Endothelial cell of umbilical vein (primary cell): Measurements from ENCODE around the gene FREM1. TPM values are rescaled to one million over a fixed set of nuclear protein-coding genes. Genes with fewer than 3 reads are reported as not detected.

Experiments used
- BruUV-seq: library from RNA; stranded (reverse); fragments of 400-500 nt; replicated peaks from 2 replicates; lab custom pipeline; 2021; lab: Mats Ljungman, UMichigan
- CTCF ChIA-PET: fragments of 300-600, 350-600 bp; sonication (Branson Sonifier 250); formaldehyde crosslinking; loops from one replicate; lab custom pipeline; 2021; ENCODE audit warnings: antibody characterized with exemption, inconsistent platforms; lab: Charles Lee
- POLR2A ChIA-PET: fragments of 300-600, 350-600 bp; sonication (Branson Sonifier 250); formaldehyde crosslinking; loops from one replicate; lab custom pipeline; 2021; ENCODE audit warnings: antibody characterized with exemption, inconsistent platforms; lab: Charles Lee
- DNase-seq: peaks from one replicate; pipeline ENCODE4 v3.0.0-alpha.2; 2011; ENCODE audit warnings: low read depth, low spot score
- FAIRE-seq: peaks from 2 replicates; lab custom pipeline; 2011; peaks lifted over from hg19 to GRCh38; lab: Jason Lieb, UNC
- H2AFZ ChIP-seq: 2 replicates; pipeline ENCODE4 v1.6.0; 2012; ENCODE audit warnings: low read depth, low read length, control low read depth, inconsistent platforms
- H3K27ac ChIP-seq: 2 replicates; pipeline ENCODE4 v1.5.1; 2011; ENCODE audit warnings: low read depth, mild to moderate bottlenecking, control low read depth, low read length, moderate library complexity; ENCODE audit not compliant: insufficient read depth
- H3K27me3 ChIP-seq, 2 experiments: 2 replicates each; pipeline versions ENCODE4 v1.6.0 to v1.6.1; 2011; ENCODE audit warnings: low read length in 2 of 2, mixed read lengths in 1 of 2; ENCODE audit not compliant: control insufficient read depth in 2 of 2, insufficient read depth in 2 of 2
- H3K36me3 ChIP-seq, 2 experiments: 2 replicates in 1 of 2; 3 replicates in 1 of 2; pipeline ENCODE4 v1.5.1; 2011; ENCODE audit warnings: low read length in 2 of 2, mild to moderate bottlenecking in 1 of 2, moderate library complexity in 1 of 2; ENCODE audit not compliant: control insufficient read depth in 2 of 2, insufficient read depth in 2 of 2; ENCODE audit errors: extremely low read depth in 1 of 2
- H3K4me1 ChIP-seq: 3 replicates; pipeline ENCODE4 v1.5.1; 2011; ENCODE audit warnings: mild to moderate bottlenecking, low read length; ENCODE audit not compliant: control insufficient read depth, insufficient read depth; ENCODE audit errors: extremely low read depth
- H3K4me2 ChIP-seq: 2 replicates; pipeline ENCODE4 v1.6.1; 2011; ENCODE audit warnings: low read length, control low read depth, mixed read lengths; ENCODE audit not compliant: insufficient read depth
- H3K4me3 ChIP-seq, 3 experiments: fragments of 200-600 bp in 1 of 3; sonication (generic), shearing (Covaris generic) in 1 of 3; replicated peaks in 1 of 3; 2 replicates each; pipeline ENCODE4 v1.5.1; 2011 to 2016; ENCODE audit warnings: control low read depth in 3 of 3, low read length in 3 of 3, mild to moderate bottlenecking in 2 of 3, inconsistent platforms in 1 of 3, low read depth in 1 of 3, moderate library complexity in 1 of 3; ENCODE audit not compliant: insufficient read depth in 1 of 3
- H3K79me2 ChIP-seq: 2 replicates; pipeline ENCODE4 v1.6.0; 2012; ENCODE audit warnings: low read length, inconsistent platforms; ENCODE audit not compliant: control insufficient read depth, insufficient read depth
- H3K9ac ChIP-seq: replicated peaks from 2 replicates; pipeline ENCODE3; 2011; ENCODE audit warnings: low read length, control low read depth; ENCODE audit not compliant: insufficient read depth; ENCODE audit errors: extremely low read depth
- H3K9me1 ChIP-seq: replicated peaks from 3 replicates; pipeline ENCODE4 v1.6.0; 2011; ENCODE audit warnings: mild to moderate bottlenecking, low read length; ENCODE audit not compliant: control insufficient read depth, insufficient read depth; ENCODE audit errors: extremely low read depth
- H3K9me3 ChIP-seq: replicated peaks from 2 replicates; pipeline ENCODE4 v1.5.1; 2012; ENCODE audit warnings: low read length, inconsistent platforms; ENCODE audit not compliant: control insufficient read depth, insufficient read depth
- H4K20me1 ChIP-seq: replicated peaks from 2 replicates; pipeline ENCODE3; 2011; ENCODE audit warnings: mild to moderate bottlenecking, low read length; ENCODE audit not compliant: control insufficient read depth, insufficient read depth; ENCODE audit errors: extremely low read depth
- CTCF ChIP-seq, 2 donors: IDR thresholded peaks; 1 replicate in 1 of 2; 2 replicates in 1 of 2; pipeline ENCODE4 v1.5.1; 2011; ENCODE audit warnings: low read length in 2 of 2, mild to moderate bottlenecking in 2 of 2, moderate library complexity in 2 of 2, control low read depth in 1 of 2, inconsistent platforms in 1 of 2, low read depth in 1 of 2; ENCODE audit not compliant: insufficient read depth in 1 of 2; ENCODE audit errors: extremely low read depth in 1 of 2
- EZH2 ChIP-seq: IDR thresholded peaks from 2 replicates; pipeline ENCODE4 v1.6.1; 2012; ENCODE audit warnings: borderline replicate concordance, low read depth, mild to moderate bottlenecking, moderate library complexity, low read length, inconsistent platforms; ENCODE audit not compliant: severe bottlenecking
- FOS ChIP-seq: IDR thresholded peaks from 2 replicates; pipeline ENCODE4 v1.6.1; 2011; ENCODE audit warnings: mild to moderate bottlenecking, low read length, moderate library complexity, borderline replicate concordance; ENCODE audit not compliant: insufficient read depth
- GATA2 ChIP-seq: IDR thresholded peaks from 2 replicates; pipeline ENCODE4 v1.7.0; 2011; ENCODE audit warnings: low read depth, mild to moderate bottlenecking, moderate library complexity, mixed read lengths, low read length; ENCODE audit not compliant: insufficient read length, insufficient read depth
- JUN ChIP-seq: IDR thresholded peaks from 2 replicates; pipeline ENCODE4 v1.6.1; 2011; ENCODE audit warnings: borderline replicate concordance, low read depth; ENCODE audit not compliant: insufficient read length, insufficient read depth
- MAX ChIP-seq: IDR thresholded peaks from 2 replicates; pipeline ENCODE4 v1.6.1; 2011; ENCODE audit not compliant: insufficient read depth, insufficient read length
- MYC ChIP-seq: IDR thresholded peaks from one replicate; pipeline ENCODE4 v1.6.1; 2011; ENCODE audit warnings: mild to moderate bottlenecking, low read depth, low read length
- POLR2A ChIP-seq: IDR thresholded peaks from 2 replicates; pipeline ENCODE4 v1.6.1; 2012; ENCODE audit warnings: low read depth, mild to moderate bottlenecking, control low read depth, low read length
- POLR2AphosphoS5 ChIP-seq: IDR thresholded peaks from 2 replicates; pipeline ENCODE4 v1.6.1; 2012; ENCODE audit warnings: low read depth, mild to moderate bottlenecking, control low read depth, low read length, moderate library complexity; ENCODE audit not compliant: insufficient read depth
- dilution Hi-C: fragments of 300-500 bp; cut with MboI; formaldehyde crosslinking; loops from one replicate; pipeline ENCODE4 v1.15.0; 2019; ENCODE audit warnings: low sequenced_read_pairs; ENCODE audit not compliant: extremely low pct_ligation_motif_present
- intact Hi-C: fragments of 100-400 bp; cut with micrococcal nuclease; formaldehyde crosslinking; loops from one replicate; pipeline ENCODE4 v1.10.0; 2022
- polyA plus RNA-seq, 4 experiments: library from polyadenylated mRNA; depleted of rRNA in 3 of 4; stranded (reverse) in 3 of 4; unstranded in 1 of 4; fragments of >200 nt; gene quantifications; 2 replicates each; pipeline versions ENCODE4 v1.2.1 to v1.2.3, GENCODE V29; 2011 to 2012; ENCODE audit warnings: missing spikeins in 1 of 4
- total RNA-seq: library from RNA; stranded (reverse); gene quantifications from 2 replicates; pipeline ENCODE4 v1.2.3, GENCODE V29; 2021

FREM1 gene
- total and polyA plus RNA-seq, 2 donors (not counting 3 experiments of a cell fraction or from before 2014, with no cell fraction given): 0.10 to 0.29 TPM

GRCh38 chr9:14741369-14741768, 168.9 kb downstream of the FREM1 start:
- POLR2A ChIA-PET: interaction anchor here (0.6 kb wide), 1 partner anchor 1369 kb away, joined by 6 read pairs; no protein-coding TSS in a partner anchor
- no peak for TF ChIP-seq FOS
- TF ChIP-seq POLR2A: no peak
- TF ChIP-seq JUN: no peak
- no peak for TF ChIP-seq CTCF (IDR thresholded peaks at IDR 0.05; ENCODE audit: extremely low read depth in 1 of 2, insufficient read depth in 1 of 2, low read depth in 1 of 2, low read length in 2 of 2)
- TF ChIP-seq GATA2: no peak
- TF ChIP-seq POLR2AphosphoS5: no peak
- no peak for TF ChIP-seq MYC
- TF ChIP-seq MAX: no peak
- no peak for TF ChIP-seq EZH2
- Histone ChIP-seq H4K20me1 (no peaks in the 10 kb centered on the region), H3K36me3 (no peaks in the 10 kb centered on the region), H3K9ac (no peak overlapping the region), H3K9me1 (no peaks in the 10 kb centered on the region), H3K27me3 (no peaks in the 10 kb centered on the region), H3K4me2 (no peak overlapping the region), H3K79me2 (no peaks in the 10 kb centered on the region), H3K4me3 (no peak overlapping the region), H3K9me3 (no peaks in the 10 kb centered on the region), H3K4me1 (peaks cover 13% of the 10 kb centered on the region), H2AFZ (peak overlapping the region; percentile 35), H3K27ac (no peak overlapping the region)
- DNase-seq: no peak
- dilution Hi-C loops (no loop called here), intact Hi-C loops (no loop called here)
- CTCF ChIA-PET: interaction anchor here (0.9 to 1.2 kb wide), 5 partner anchors 9 to 276 kb away, joined by 3 to 5 read pairs (median 3); no protein-coding TSS in a partner anchor
- no peak for FAIRE-seq
- BruUV-seq: no TSS peak
